ENCODE results near the gene SNX3. TPM values are rescaled to one million over a fixed set of nuclear protein-coding genes. Genes with fewer than 3 reads are reported as not detected.

SNX3 gene
- total RNA-seq, 2 experiments from 2014 or later, result 72.9 to 88.6 TPM

- no peak overlapping the region for H3K27ac ChIP-seq (ENCODE audit: low read depth, low read length, poor library complexity, severe bottlenecking)
- ChIA-PET CTCF (ENCODE audit: unreplicated experiment) (no interaction called here), POLR2A (no interaction called here)
- H3K79me2 ChIP-seq (ENCODE audit: insufficient read depth, low read depth, low read length), result no peaks in the 10 kb centered on the region
- no peak overlapping the region for H3K4me2 ChIP-seq (ENCODE audit: low read length)
- no peak overlapping the region for H2AFZ ChIP-seq (ENCODE audit: low read length)
- no TSS peak for BruUV-seq (replicated peaks)
- no peaks in the 10 kb centered on the region for H4K20me1 ChIP-seq (ENCODE audit: insufficient read depth, low read length)
- H3K9me3 ChIP-seq (ENCODE audit: low read length), result no peaks in the 10 kb centered on the region
- peaks cover 7% of the 10 kb centered on the region; the same call in 1 of the 2 replicates for H3K36me3 ChIP-seq (ENCODE audit: insufficient read depth, low read length)
- DNase-seq (ENCODE audit: low spot score), result no peak
- no peaks in the 10 kb centered on the region for H3K4me1 ChIP-seq (ENCODE audit: insufficient read depth, low read length, poor library complexity, severe bottlenecking)
- H3K4me3 ChIP-seq (ENCODE audit: low read depth, low read length, poor library complexity, severe bottlenecking), result no peak overlapping the region
- H3K9me2 ChIP-seq (ENCODE audit: insufficient read depth, low read length), result no peaks in the 10 kb centered on the region
- intact Hi-C loops (cut with micrococcal nuclease; ENCODE audit: unreplicated experiment), result no loop called here
- no peak for TF ChIP-seq EZH2phosphoT487 (IDR thresholded peaks at IDR 0.05; ENCODE audit: borderline replicate concordance, low read depth, low read length)
- TF ChIP-seq, protein P1, sequence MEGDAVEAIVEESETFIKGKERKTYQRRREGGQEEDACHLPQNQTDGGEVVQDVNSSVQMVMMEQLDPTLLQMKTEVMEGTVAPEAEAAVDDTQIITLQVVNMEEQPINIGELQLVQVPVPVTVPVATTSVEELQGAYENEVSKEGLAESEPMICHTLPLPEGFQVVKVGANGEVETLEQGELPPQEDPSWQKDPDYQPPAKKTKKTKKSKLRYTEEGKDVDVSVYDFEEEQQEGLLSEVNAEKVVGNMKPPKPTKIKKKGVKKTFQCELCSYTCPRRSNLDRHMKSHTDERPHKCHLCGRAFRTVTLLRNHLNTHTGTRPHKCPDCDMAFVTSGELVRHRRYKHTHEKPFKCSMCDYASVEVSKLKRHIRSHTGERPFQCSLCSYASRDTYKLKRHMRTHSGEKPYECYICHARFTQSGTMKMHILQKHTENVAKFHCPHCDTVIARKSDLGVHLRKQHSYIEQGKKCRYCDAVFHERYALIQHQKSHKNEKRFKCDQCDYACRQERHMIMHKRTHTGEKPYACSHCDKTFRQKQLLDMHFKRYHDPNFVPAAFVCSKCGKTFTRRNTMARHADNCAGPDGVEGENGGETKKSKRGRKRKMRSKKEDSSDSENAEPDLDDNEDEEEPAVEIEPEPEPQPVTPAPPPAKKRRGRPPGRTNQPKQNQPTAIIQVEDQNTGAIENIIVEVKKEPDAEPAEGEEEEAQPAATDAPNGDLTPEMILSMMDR (conservative IDR thresholded peaks at IDR 0.05; ENCODE audit: low read length), result no peak
Measured at GRCh38 chr6:108200186-108200585, 60.7 kb downstream of the SNX3 start.

DNA sequence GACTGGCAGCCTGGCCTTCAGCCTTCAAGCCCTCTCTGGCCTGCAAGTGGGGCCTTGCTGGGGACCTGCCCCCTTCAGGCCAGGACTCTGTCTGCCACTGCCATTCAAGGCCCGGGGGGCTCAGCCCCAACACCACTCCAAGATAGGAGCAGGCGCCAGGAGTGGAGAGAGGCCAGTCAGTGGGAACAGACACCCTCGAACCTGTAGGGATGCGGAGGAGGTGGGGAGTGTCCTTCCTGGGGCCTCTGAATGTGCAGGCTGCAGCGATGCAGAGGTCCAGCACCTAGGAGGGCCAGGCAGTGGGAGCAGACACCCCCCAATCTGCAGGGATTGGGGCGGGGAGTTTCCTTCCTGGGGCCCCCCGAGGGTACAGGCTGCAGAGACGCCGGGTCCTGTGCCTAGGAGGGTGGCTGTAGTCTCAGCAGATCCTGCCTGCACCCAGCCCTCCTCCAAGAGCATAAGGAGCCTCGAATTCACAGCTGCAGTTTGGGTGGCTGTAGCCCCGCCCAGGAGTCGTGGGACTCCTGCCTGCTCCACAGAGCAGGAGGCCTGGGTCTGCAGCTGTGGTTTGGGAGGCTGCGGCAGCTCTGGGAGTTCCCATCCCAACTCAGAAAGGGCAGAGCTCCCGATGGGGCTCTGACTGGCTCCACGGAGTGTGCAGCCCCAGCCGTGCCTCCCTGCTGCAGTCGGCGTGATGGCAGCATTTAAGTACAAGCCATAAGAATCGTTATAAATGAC lies 61.9 kb downstream of the SNX3 start:
- no peak overlapping the region for H2AFZ ChIP-seq (ENCODE audit: low read length)
- H3K9me3 ChIP-seq (ENCODE audit: low read length), result no peaks in the 10 kb centered on the region
- POLR2A ChIA-PET, result no interaction called here
- H3K79me2 ChIP-seq (ENCODE audit: insufficient read depth, low read depth, low read length), result no peaks in the 10 kb centered on the region
- intact Hi-C loops (cut with micrococcal nuclease; ENCODE audit: unreplicated experiment), result no loop called here
- BruUV-seq (replicated peaks), result no TSS peak
- no peak overlapping the region for H3K27ac ChIP-seq (ENCODE audit: low read depth, low read length, poor library complexity, severe bottlenecking)
- H3K4me1 ChIP-seq (ENCODE audit: insufficient read depth, low read length, poor library complexity, severe bottlenecking), result no peaks in the 10 kb centered on the region
- no peaks in the 10 kb centered on the region for H4K20me1 ChIP-seq (ENCODE audit: insufficient read depth, low read length)
- DNase-seq (ENCODE audit: low spot score), result no peak
- H3K4me2 ChIP-seq (ENCODE audit: low read length), result no peak overlapping the region
- H3K36me3 ChIP-seq (ENCODE audit: insufficient read depth, low read length), result peaks cover 4% of the 10 kb centered on the region; the same call in 1 of the 2 replicates
- CTCF ChIA-PET (ENCODE audit: unreplicated experiment), result no interaction called here
- TF ChIP-seq, protein P1 (conservative IDR thresholded peaks at IDR 0.05; ENCODE audit: low read length), result no peak
- TF ChIP-seq EZH2phosphoT487 (IDR thresholded peaks at IDR 0.05; ENCODE audit: borderline replicate concordance, low read depth, low read length), result no peak
- H3K9me2 ChIP-seq (ENCODE audit: insufficient read depth, low read length), result no peaks in the 10 kb centered on the region
- H3K4me3 ChIP-seq (ENCODE audit: low read depth, low read length, poor library complexity, severe bottlenecking), result no peak overlapping the region

- H3K4me1 ChIP-seq (ENCODE audit: insufficient read depth, low read length, poor library complexity, severe bottlenecking), result no peaks in the 10 kb centered on the region
- ChIA-PET POLR2A (interaction anchor here (0.6 kb wide), 1 partner anchor 567 kb away, joined by 3 read pairs; no protein-coding TSS in a partner anchor), CTCF (ENCODE audit: unreplicated experiment) (no interaction called here)
- H3K9me2 ChIP-seq (ENCODE audit: insufficient read depth, low read length), result no peaks in the 10 kb centered on the region
- TF ChIP-seq, protein P1 (conservative IDR thresholded peaks at IDR 0.05; ENCODE audit: low read length), result no peak
- no peak for TF ChIP-seq EZH2phosphoT487 (IDR thresholded peaks at IDR 0.05; ENCODE audit: borderline replicate concordance, low read depth, low read length)
- no peak overlapping the region for H3K4me2 ChIP-seq (ENCODE audit: low read length)
- no peaks in the 10 kb centered on the region for H3K79me2 ChIP-seq (ENCODE audit: insufficient read depth, low read depth, low read length)
- no peak overlapping the region for H2AFZ ChIP-seq (ENCODE audit: low read length)
- no TSS peak for BruUV-seq (replicated peaks)
- no peaks in the 10 kb centered on the region for H3K9me3 ChIP-seq (ENCODE audit: low read length)
- H3K4me3 ChIP-seq (ENCODE audit: low read depth, low read length, poor library complexity, severe bottlenecking), result no peak overlapping the region
- H4K20me1 ChIP-seq (ENCODE audit: insufficient read depth, low read length), result no peaks in the 10 kb centered on the region
- no peaks in the 10 kb centered on the region for H3K36me3 ChIP-seq (ENCODE audit: insufficient read depth, low read length)
- DNase-seq (ENCODE audit: low spot score), result no peak
- no peak overlapping the region for H3K27ac ChIP-seq (ENCODE audit: low read depth, low read length, poor library complexity, severe bottlenecking)
- intact Hi-C loops (cut with micrococcal nuclease; ENCODE audit: unreplicated experiment), result no loop called here
Measured at GRCh38 chr6:108195209-108195608, 65.6 kb downstream of the SNX3 start.
